ENCODE results near the gene SECISBP2L. TPM values are rescaled to one million over a fixed set of nuclear protein-coding genes. Genes with fewer than 3 reads are reported as not detected.

The SECISBP2L gene
- total RNA-seq, 1 experiment from 2014 or later = 11.0 TPM

DNA sequence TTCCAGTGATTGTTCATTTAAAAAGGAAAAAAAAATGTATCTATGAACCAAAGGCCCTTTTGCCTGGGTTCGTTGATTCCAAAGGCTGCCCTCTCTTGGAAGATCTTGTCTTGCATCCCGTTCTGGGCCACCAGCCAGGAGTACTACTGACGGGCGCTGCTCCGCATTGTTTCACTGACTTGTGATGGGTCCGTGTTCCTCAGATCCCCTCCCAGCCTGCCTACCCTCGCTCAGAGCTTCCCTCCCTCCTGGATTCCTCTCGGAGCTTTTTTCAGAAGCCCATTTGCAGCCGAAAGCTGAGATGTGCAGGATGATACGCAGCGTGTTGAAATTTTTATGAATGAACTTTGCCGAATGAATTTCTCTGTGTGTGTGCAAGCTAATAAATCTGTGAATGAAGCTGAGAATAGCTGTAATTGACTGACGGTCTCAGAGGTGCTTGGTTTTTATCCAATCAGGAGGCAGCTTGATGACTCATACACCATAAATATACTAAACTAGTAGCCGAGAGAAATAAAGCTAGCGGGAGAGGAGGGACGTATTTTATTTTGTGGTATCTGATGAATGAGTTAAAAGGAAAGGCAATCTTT lies 82.6 kb downstream of the SECISBP2L start, which contains the start of gene SHC4:
Gene SHC4, minus strand, starts transcription at position 396 of the 590 bp plus-strand sequence. CDS start 904 bp downstream, outside the sequence.
- H3K36me3 ChIP-seq = no peaks in the 10 kb centered on the region
- H3K9me3 ChIP-seq = no peaks in the 10 kb centered on the region
- peak within 1 kb of the TSS; percentile 49 for H3K4me3 ChIP-seq
- no peaks in the 10 kb centered on the region for H3K27me3 ChIP-seq
- DNase-seq = peak; percentile 80

DNA sequence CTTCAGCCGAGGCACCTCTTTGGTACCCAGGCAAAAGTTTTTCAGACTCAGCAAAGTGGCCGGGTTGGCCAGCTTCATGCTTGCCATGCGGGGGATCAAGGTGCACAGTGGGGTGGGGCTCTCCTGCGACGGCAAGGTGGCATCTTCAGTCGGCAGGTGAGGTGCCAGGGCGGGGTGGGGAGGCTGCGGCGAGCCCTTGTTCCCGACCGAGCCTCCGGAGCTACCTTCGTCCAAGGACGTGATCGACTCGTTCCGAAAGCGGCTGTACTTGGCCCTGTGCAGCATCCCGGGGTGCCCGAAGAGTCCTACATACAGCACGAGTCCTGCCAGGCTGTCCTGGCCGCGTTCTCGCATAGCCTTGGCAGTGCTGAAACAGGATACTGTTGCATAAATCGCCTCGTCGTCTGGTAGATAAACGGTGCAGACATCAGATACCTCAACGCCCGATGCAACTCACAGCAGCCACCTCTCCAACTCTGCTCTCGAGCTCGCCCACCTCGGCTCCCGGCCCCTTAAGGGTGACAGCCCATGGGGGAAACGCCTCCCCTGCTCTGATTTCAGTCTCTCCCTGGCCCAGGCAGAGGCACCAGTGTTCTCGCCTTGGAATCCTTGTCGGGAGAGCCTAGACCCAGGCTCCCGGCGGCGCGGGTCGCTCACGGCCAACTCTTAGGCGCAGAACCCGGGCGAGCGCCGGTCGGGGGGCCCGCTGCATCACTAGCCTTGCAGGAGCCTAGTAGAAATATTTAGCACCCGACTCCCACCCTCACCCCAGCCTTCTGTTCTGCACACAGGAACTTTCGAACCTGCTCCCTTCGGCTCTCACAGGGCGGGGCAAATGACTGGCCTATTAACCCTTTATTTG lies 83.4 kb downstream of the SECISBP2L start:
- Histone ChIP-seq H3K9me3 (no peaks in the 10 kb centered on the region), H3K4me3 (peak overlapping the region; percentile 49), H3K36me3 (no peaks in the 10 kb centered on the region), H3K27me3 (no peaks in the 10 kb centered on the region)
- DNase-seq = peak; percentile 42

GRCh38 chr15:48955967-48956366 lies 90.3 kb downstream of the SECISBP2L start:
- no peak overlapping the region for H3K4me3 ChIP-seq
- DNase-seq = no peak
- no peaks in the 10 kb centered on the region for H3K9me3 ChIP-seq
- H3K36me3 ChIP-seq = no peaks in the 10 kb centered on the region
- H3K27me3 ChIP-seq = no peaks in the 10 kb centered on the region; the same call in 1 of the 2 replicates

- no peak for DNase-seq
- no peak overlapping the region for H3K4me3 ChIP-seq
Measured at GRCh38 chr15:48955370-48955769, 90.9 kb downstream of the SECISBP2L start.

GRCh38 chr15:48954538-48954937 lies 91.7 kb downstream of the SECISBP2L start:
- peak; percentile 69 for DNase-seq
- Histone ChIP-seq H3K4me3 (no peak overlapping the region), H3K9me3 (no peaks in the 10 kb centered on the region), H3K36me3 (no peaks in the 10 kb centered on the region), H3K27me3 (no peaks in the 10 kb centered on the region; the same call in 1 of the 2 replicates)

More at GRCh38 chr15:48955370-48955769, 90.9 kb downstream of the SECISBP2L start:
- Histone ChIP-seq H3K36me3 (no peaks in the 10 kb centered on the region), H3K27me3 (no peaks in the 10 kb centered on the region; the same call in 1 of the 2 replicates), H3K9me3 (no peaks in the 10 kb centered on the region)

- no peak for DNase-seq
- H3K4me3 ChIP-seq = no peak overlapping the region
- no peaks in the 10 kb centered on the region for H3K9me3 ChIP-seq
- H3K27me3 ChIP-seq = no peaks in the 10 kb centered on the region
- no peaks in the 10 kb centered on the region for H3K36me3 ChIP-seq
Measured at GRCh38 chr15:48946840-48947187, 99.4 kb downstream of the SECISBP2L start.

DNA sequence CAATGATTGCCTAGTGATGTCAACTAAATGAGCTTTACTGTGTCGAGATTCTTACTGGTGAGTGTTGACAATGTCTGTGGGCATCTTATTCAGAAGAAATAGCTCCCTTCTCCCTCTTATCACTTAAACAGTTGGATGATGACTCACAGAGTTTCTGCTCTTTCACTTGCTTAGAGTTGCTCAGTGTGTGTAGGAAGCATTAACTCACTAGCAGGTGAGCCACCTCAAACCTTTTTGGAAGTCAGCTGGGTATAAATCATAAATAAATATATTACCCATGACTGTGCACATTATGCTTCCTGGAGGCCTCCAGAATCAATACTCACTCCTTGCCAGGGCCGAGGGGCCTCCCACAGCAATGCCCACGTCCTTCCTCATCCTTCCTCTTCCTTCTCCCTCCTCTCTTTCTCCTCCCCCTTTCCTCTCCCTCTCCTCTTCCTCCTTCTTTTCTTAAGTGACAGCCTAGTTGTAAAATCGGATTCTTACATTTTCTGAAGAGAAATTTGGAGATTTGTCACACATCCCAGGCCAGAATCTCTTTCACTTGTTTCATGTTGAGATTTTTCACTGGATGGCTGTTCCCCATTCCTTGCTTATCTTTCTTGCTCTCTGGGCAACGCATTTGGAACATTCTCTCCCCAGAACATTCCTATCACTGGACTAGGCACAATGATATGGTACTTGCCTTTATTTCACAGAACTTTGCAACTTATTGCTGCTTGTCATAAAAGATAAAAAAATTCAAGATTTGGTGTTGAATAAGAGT lies 100.0 kb downstream of the SECISBP2L start:
- Histone ChIP-seq H3K4me3 (no peak overlapping the region), H3K9me3 (no peaks in the 10 kb centered on the region), H3K27me3 (no peaks in the 10 kb centered on the region), H3K36me3 (no peaks in the 10 kb centered on the region)
- no peak for DNase-seq

GRCh38 chr15:48945386-48945785 lies 100.9 kb downstream of the SECISBP2L start:
- Histone ChIP-seq H3K9me3 (no peaks in the 10 kb centered on the region), H3K36me3 (no peaks in the 10 kb centered on the region), H3K27me3 (no peaks in the 10 kb centered on the region), H3K4me3 (no peak overlapping the region)
- no peak for DNase-seq

- no peak for DNase-seq
- no peaks in the 10 kb centered on the region for H3K9me3 ChIP-seq
- H3K4me3 ChIP-seq = no peak overlapping the region
- no peaks in the 10 kb centered on the region for H3K36me3 ChIP-seq
- no peaks in the 10 kb centered on the region for H3K27me3 ChIP-seq
Measured at GRCh38 chr15:48941904-48942303, 104.3 kb downstream of the SECISBP2L start.

GRCh38 chr15:48940508-48940907 lies 105.7 kb downstream of the SECISBP2L start:
- no peak for DNase-seq
- Histone ChIP-seq H3K27me3 (no peaks in the 10 kb centered on the region), H3K9me3 (no peaks in the 10 kb centered on the region), H3K4me3 (no peak overlapping the region), H3K36me3 (no peaks in the 10 kb centered on the region)

DNA sequence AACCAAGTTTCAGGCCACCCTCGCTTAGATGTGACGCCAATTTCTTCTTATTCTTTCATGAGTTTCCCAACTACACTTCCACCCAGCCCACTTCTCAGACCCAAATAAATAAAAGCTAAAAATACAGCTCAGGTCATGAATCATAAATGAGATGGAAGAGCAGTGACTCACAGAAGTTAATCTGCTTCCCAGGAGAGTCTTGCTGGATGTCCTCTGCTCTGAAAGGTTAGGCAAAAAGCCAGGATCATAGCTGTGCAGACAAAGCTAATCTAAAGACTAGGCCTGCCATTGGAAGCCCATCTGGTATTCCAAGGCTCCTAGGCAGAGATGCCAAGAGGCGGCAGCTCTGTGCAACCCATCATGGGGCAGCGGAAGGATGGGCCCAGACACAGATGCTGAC lies 106.6 kb downstream of the SECISBP2L start:
- no peaks in the 10 kb centered on the region for H3K27me3 ChIP-seq
- H3K4me3 ChIP-seq = no peak overlapping the region
- H3K9me3 ChIP-seq = no peaks in the 10 kb centered on the region
- peak; percentile 70 for DNase-seq
- no peaks in the 10 kb centered on the region for H3K36me3 ChIP-seq

Other genes starting within 250 kb of the SECISBP2L start
- 2.3 and 7.4 TPM in 2 replicates for gene CEP152, start 235.4 kb downstream of the SECISBP2L start, total RNA-seq (2014; rRNA removed; shearing (Covaris generic); ENCODE audit: low replicate concordance)
- gene EID1, start 168.3 kb downstream of the SECISBP2L start, total RNA-seq (2014; rRNA removed; shearing (Covaris generic); ENCODE audit: low replicate concordance) = 221 and 272 TPM in 2 replicates
- gene SHC4, start 82.5 kb downstream of the SECISBP2L start, total RNA-seq (2014; rRNA removed; shearing (Covaris generic); ENCODE audit: low replicate concordance) = not detected in 2 replicates
- gene COPS2, start 109.2 kb upstream of the SECISBP2L start, total RNA-seq (2014; rRNA removed; shearing (Covaris generic); ENCODE audit: low replicate concordance) = 184 and 401 TPM in 2 replicates
- gene GALK2, start 123.8 kb upstream of the SECISBP2L start, total RNA-seq (2014; rRNA removed; shearing (Covaris generic); ENCODE audit: low replicate concordance) = 25.0 and 110 TPM in 2 replicates

Measured in MG63 (cell line).